ENCODE measurements around the gene SLC22A9. TPM values are rescaled to one million over a fixed set of nuclear protein-coding genes. Genes with fewer than 3 reads are reported as not detected.
"Not testable (repeated sequence)": the region's sequence is repeated elsewhere in the genome, so short reads cannot be mapped to it uniquely, and the experiment has no call there.

The SLC22A9 gene
- total RNA-seq, result under 1 TPM in 1 of 2 donors, not detected in 1; 0.10 TPM
- under 1 TPM; 0.06 to 0.11 TPM for polyA plus RNA-seq (ENCODE audit: insufficient read length in 2 of 2)
- long read RNA-seq, donor 1, result 0 reads
- long read RNA-seq, donor 2, result 0 reads
- long read RNA-seq, donor 3, result 0 reads
- long read RNA-seq, donor 4, result 0 reads

GRCh38 chr11:63369165-63369970 is at the start of gene SLC22A9:
Gene SLC22A9, plus strand, starts transcription at chr11:63369785. Its CDS starts 272 bp downstream, at chr11:63370057.
- Histone ChIP-seq H3K4me3 (ENCODE audit: low read depth, low read length) (no peak within 1 kb of the TSS), H3K4me1 (ENCODE audit: control insufficient read depth, insufficient read depth, low read length) (no peaks in the 10 kb centered on the region), H3K27me3 (ENCODE audit: control insufficient read depth, insufficient read depth, low read length) (no peaks in the 10 kb centered on the region), H3K9me3 (ENCODE audit: control insufficient read depth, insufficient read depth, low read length) (no peaks in the 10 kb centered on the region), H3K36me3 (ENCODE audit: control insufficient read depth, insufficient read depth, low read length) (no peaks in the 10 kb centered on the region), H3K27ac (ENCODE audit: low read depth, low read length) (no peak within 1 kb of the TSS)
- no peak for DNase-seq (ENCODE audit: low read depth in 4 of 6, low spot score in 6 of 6)
- WGBS (ENCODE audit: insufficient coverage), result 71% methylated on average over 1 of the region's 10 CpGs

GRCh38 chr11:63321723-63322122 is 47.9 kb upstream of the SLC22A9 start:
- no peak overlapping the region for H3K27ac ChIP-seq (ENCODE audit: low read depth, low read length)
- no peak for DNase-seq (ENCODE audit: low read depth in 4 of 6, low spot score in 6 of 6)
- no peaks in the 10 kb centered on the region for H3K36me3 ChIP-seq (ENCODE audit: control insufficient read depth, insufficient read depth, low read length)
- no peaks in the 10 kb centered on the region for H3K9me3 ChIP-seq (ENCODE audit: control insufficient read depth, insufficient read depth, low read length)
- no peaks in the 10 kb centered on the region for H3K27me3 ChIP-seq (ENCODE audit: control insufficient read depth, insufficient read depth, low read length)
- no peak overlapping the region for H3K4me3 ChIP-seq (ENCODE audit: low read depth, low read length)
- no peaks in the 10 kb centered on the region for H3K4me1 ChIP-seq (ENCODE audit: control insufficient read depth, insufficient read depth, low read length)

- H3K36me3 ChIP-seq (ENCODE audit: control insufficient read depth, insufficient read depth, low read length); H3K27me3 ChIP-seq (ENCODE audit: control insufficient read depth, insufficient read depth, low read length); H3K9me3 ChIP-seq (ENCODE audit: control insufficient read depth, insufficient read depth, low read length); H3K4me1 ChIP-seq (ENCODE audit: control insufficient read depth, insufficient read depth, low read length); H3K27ac ChIP-seq (ENCODE audit: low read depth, low read length); DNase-seq (ENCODE audit: low read depth in 4 of 6, low spot score in 6 of 6); H3K4me3 ChIP-seq (ENCODE audit: low read depth, low read length): not testable (repeated sequence)
- no CpG with 5 or more reads among the region's 3 CpGs for WGBS (ENCODE audit: insufficient coverage)
Observed at GRCh38 chr11:63335089-63335488, 34.5 kb upstream of the SLC22A9 start.

- Histone ChIP-seq H3K27ac (ENCODE audit: low read depth, low read length) (no peak overlapping the region), H3K27me3 (ENCODE audit: control insufficient read depth, insufficient read depth, low read length) (no peaks in the 10 kb centered on the region), H3K36me3 (ENCODE audit: control insufficient read depth, insufficient read depth, low read length) (no peaks in the 10 kb centered on the region), H3K9me3 (ENCODE audit: control insufficient read depth, insufficient read depth, low read length) (no peaks in the 10 kb centered on the region), H3K4me1 (ENCODE audit: control insufficient read depth, insufficient read depth, low read length) (no peaks in the 10 kb centered on the region), H3K4me3 (ENCODE audit: low read depth, low read length) (no peak overlapping the region)
- 90% methylated on average over 3 of the region's 3 CpGs for WGBS (ENCODE audit: insufficient coverage)
- DNase-seq (ENCODE audit: low read depth in 4 of 6, low spot score in 6 of 6), result no peak
Observed at GRCh38 chr11:63337070-63337469, 32.5 kb upstream of the SLC22A9 start.

GRCh38 chr11:63343130-63343529 is 26.5 kb upstream of the SLC22A9 start:
- Histone ChIP-seq H3K36me3 (ENCODE audit: control insufficient read depth, insufficient read depth, low read length) (no peaks in the 10 kb centered on the region), H3K4me3 (ENCODE audit: low read depth, low read length) (no peak overlapping the region), H3K9me3 (ENCODE audit: control insufficient read depth, insufficient read depth, low read length) (no peaks in the 10 kb centered on the region), H3K4me1 (ENCODE audit: control insufficient read depth, insufficient read depth, low read length) (no peaks in the 10 kb centered on the region), H3K27ac (ENCODE audit: low read depth, low read length) (no peak overlapping the region), H3K27me3 (ENCODE audit: control insufficient read depth, insufficient read depth, low read length) (no peaks in the 10 kb centered on the region)
- 83% methylated on average over 1 of the region's 1 CpG for WGBS (ENCODE audit: insufficient coverage)
- DNase-seq (ENCODE audit: low read depth in 4 of 6, low spot score in 6 of 6), result no peak

GRCh38 chr11:63352144-63352543 is 17.4 kb upstream of the SLC22A9 start:
- DNase-seq (ENCODE audit: low read depth in 4 of 6, low spot score in 6 of 6), result no peak
- Histone ChIP-seq H3K36me3 (ENCODE audit: control insufficient read depth, insufficient read depth, low read length) (no peaks in the 10 kb centered on the region), H3K9me3 (ENCODE audit: control insufficient read depth, insufficient read depth, low read length) (no peaks in the 10 kb centered on the region), H3K27me3 (ENCODE audit: control insufficient read depth, insufficient read depth, low read length) (no peaks in the 10 kb centered on the region), H3K4me1 (ENCODE audit: control insufficient read depth, insufficient read depth, low read length) (no peaks in the 10 kb centered on the region), H3K4me3 (ENCODE audit: low read depth, low read length) (no peak overlapping the region), H3K27ac (ENCODE audit: low read depth, low read length) (no peak overlapping the region)
- WGBS (ENCODE audit: insufficient coverage), result no CpG with 5 or more reads among the region's 4 CpGs

GRCh38 chr11:63362196-63362793 is 7.3 kb upstream of the SLC22A9 start:
- Histone ChIP-seq H3K4me1 (ENCODE audit: control insufficient read depth, insufficient read depth, low read length) (no peaks in the 10 kb centered on the region), H3K27me3 (ENCODE audit: control insufficient read depth, insufficient read depth, low read length) (no peaks in the 10 kb centered on the region), H3K9me3 (ENCODE audit: control insufficient read depth, insufficient read depth, low read length) (no peaks in the 10 kb centered on the region), H3K36me3 (ENCODE audit: control insufficient read depth, insufficient read depth, low read length) (no peaks in the 10 kb centered on the region), H3K4me3 (ENCODE audit: low read depth, low read length) (no peak overlapping the region), H3K27ac (ENCODE audit: low read depth, low read length) (no peak overlapping the region)
- DNase-seq (ENCODE audit: low read depth in 4 of 6, low spot score in 6 of 6), result no peak
- no CpG with 5 or more reads among the region's 1 CpG for WGBS (ENCODE audit: insufficient coverage)

GRCh38 chr11:63369971-63370588 is 495 bp downstream of the SLC22A9 start:
- 83% methylated on average over 3 of the region's 7 CpGs for WGBS (ENCODE audit: insufficient coverage)
- Histone ChIP-seq H3K36me3 (ENCODE audit: control insufficient read depth, insufficient read depth, low read length) (no peaks in the 10 kb centered on the region), H3K27ac (ENCODE audit: low read depth, low read length) (no peak overlapping the region), H3K27me3 (ENCODE audit: control insufficient read depth, insufficient read depth, low read length) (no peaks in the 10 kb centered on the region), H3K4me3 (ENCODE audit: low read depth, low read length) (no peak overlapping the region), H3K9me3 (ENCODE audit: control insufficient read depth, insufficient read depth, low read length) (no peaks in the 10 kb centered on the region), H3K4me1 (ENCODE audit: control insufficient read depth, insufficient read depth, low read length) (no peaks in the 10 kb centered on the region)
- DNase-seq (ENCODE audit: low read depth in 4 of 6, low spot score in 6 of 6), result no peak

- DNase-seq (ENCODE audit: low read depth in 4 of 6, low spot score in 6 of 6), result no peak
- Histone ChIP-seq H3K4me3 (ENCODE audit: low read depth, low read length) (no peak overlapping the region), H3K9me3 (ENCODE audit: control insufficient read depth, insufficient read depth, low read length) (no peaks in the 10 kb centered on the region), H3K27me3 (ENCODE audit: control insufficient read depth, insufficient read depth, low read length) (no peaks in the 10 kb centered on the region), H3K27ac (ENCODE audit: low read depth, low read length) (no peak overlapping the region), H3K4me1 (ENCODE audit: control insufficient read depth, insufficient read depth, low read length) (no peaks in the 10 kb centered on the region), H3K36me3 (ENCODE audit: control insufficient read depth, insufficient read depth, low read length) (no peaks in the 10 kb centered on the region)
- 91% methylated on average over 2 of the region's 2 CpGs for WGBS (ENCODE audit: insufficient coverage)
Observed at GRCh38 chr11:63371396-63371795, 1.8 kb downstream of the SLC22A9 start.

Measured in spinal cord (tissue), 10 donors.